ENCODE results near the gene RPS18. TPM values are rescaled to one million over a fixed set of nuclear protein-coding genes. Genes with fewer than 3 reads are reported as not detected.
A peak's percentile ranks its signal among the peaks of the same experiment; 100 is the strongest.
"Not testable (repeated sequence)": the region's sequence is repeated elsewhere in the genome, so short reads cannot be mapped to it uniquely, and the experiment has no call there.

RPS18 gene
- total RNA-seq, 2 experiments from 2014 or later: 5,497 to 5,551 TPM

GRCh38 chr6:33273924-33274902, 2.3 kb downstream of the RPS18 start:
- DNase-seq: no peak
- peaks cover 54% of the 10 kb centered on the region for H3K36me3 Mint-ChIP-seq (ENCODE audit: low read depth)
- intact Hi-C loops (cut with micrococcal nuclease): loop anchor here (10.0 kb wide), 1 partner anchor 301 kb away; no protein-coding TSS in a partner anchor
- peak overlapping the region; percentile 76 for H3K27ac Mint-ChIP-seq
- peak overlapping the region; percentile 99 for H3K4me3 Mint-ChIP-seq
- no peaks in the 10 kb centered on the region for H3K27me3 Mint-ChIP-seq (ENCODE audit: low read depth)
- no peaks in the 10 kb centered on the region for H3K9me3 Mint-ChIP-seq
- CTCF ChIA-PET: no interaction called here
- H3K4me1 Mint-ChIP-seq (ENCODE audit: low read depth): peaks cover 57% of the 10 kb centered on the region

- H3K9me3 Mint-ChIP-seq; DNase-seq; H3K27me3 Mint-ChIP-seq (ENCODE audit: low read depth): not testable (repeated sequence)
- intact Hi-C loops (cut with micrococcal nuclease): loop anchor here (10.0 kb wide), 1 partner anchor 299 kb away; no protein-coding TSS in a partner anchor
- peak overlapping the region; percentile 87 for H3K27ac Mint-ChIP-seq
- CTCF ChIA-PET: interaction anchor here (2.2 to 3.0 kb wide), 4 partner anchors 13 to 69 kb away, joined by 7 to 21 read pairs (median 10); partner anchors contain the start of genes PFDN6 and WDR46
- peak overlapping the region; percentile 99 for H3K4me3 Mint-ChIP-seq
- H3K4me1 Mint-ChIP-seq (ENCODE audit: low read depth): peaks cover 45% of the 10 kb centered on the region
- H3K36me3 Mint-ChIP-seq (ENCODE audit: low read depth): peaks cover 52% of the 10 kb centered on the region
Observed at GRCh38 chr6:33275795-33276580, 4.1 kb downstream of the RPS18 start.

DNA sequence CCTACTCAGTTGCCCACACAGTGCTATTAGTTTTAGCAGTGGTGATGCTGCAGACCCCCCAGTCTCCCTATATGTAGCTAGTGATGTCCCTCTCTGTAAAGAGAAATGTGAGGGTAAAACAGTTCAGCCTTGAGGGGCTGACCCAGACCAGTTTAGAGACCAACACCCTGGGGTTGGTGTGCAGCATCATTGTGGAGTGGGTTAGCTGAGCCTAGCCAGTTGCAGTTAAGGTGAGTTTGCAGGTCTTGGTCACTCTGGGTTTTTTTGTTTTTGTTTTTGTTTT, 4.6 kb downstream of the RPS18 start:
- intact Hi-C loops (cut with micrococcal nuclease): loop anchor here (10.0 kb wide), 1 partner anchor 298 kb away; no protein-coding TSS in a partner anchor
- CTCF ChIA-PET: interaction anchor here (0.7 to 3.0 kb wide), 9 partner anchors 10 to 430 kb away, joined by 3 to 21 read pairs (median 6); partner anchors contain the start of genes PFDN6 and WDR46
- H3K27me3 Mint-ChIP-seq (ENCODE audit: low read depth): no peaks in the 10 kb centered on the region
- H3K27ac Mint-ChIP-seq: peak overlapping the region; percentile 87
- no peaks in the 10 kb centered on the region for H3K9me3 Mint-ChIP-seq
- DNase-seq: no peak
- peaks cover 53% of the 10 kb centered on the region for H3K36me3 Mint-ChIP-seq (ENCODE audit: low read depth)
- H3K4me3 Mint-ChIP-seq: peak overlapping the region; percentile 99
- peaks cover 45% of the 10 kb centered on the region for H3K4me1 Mint-ChIP-seq (ENCODE audit: low read depth)

DNA sequence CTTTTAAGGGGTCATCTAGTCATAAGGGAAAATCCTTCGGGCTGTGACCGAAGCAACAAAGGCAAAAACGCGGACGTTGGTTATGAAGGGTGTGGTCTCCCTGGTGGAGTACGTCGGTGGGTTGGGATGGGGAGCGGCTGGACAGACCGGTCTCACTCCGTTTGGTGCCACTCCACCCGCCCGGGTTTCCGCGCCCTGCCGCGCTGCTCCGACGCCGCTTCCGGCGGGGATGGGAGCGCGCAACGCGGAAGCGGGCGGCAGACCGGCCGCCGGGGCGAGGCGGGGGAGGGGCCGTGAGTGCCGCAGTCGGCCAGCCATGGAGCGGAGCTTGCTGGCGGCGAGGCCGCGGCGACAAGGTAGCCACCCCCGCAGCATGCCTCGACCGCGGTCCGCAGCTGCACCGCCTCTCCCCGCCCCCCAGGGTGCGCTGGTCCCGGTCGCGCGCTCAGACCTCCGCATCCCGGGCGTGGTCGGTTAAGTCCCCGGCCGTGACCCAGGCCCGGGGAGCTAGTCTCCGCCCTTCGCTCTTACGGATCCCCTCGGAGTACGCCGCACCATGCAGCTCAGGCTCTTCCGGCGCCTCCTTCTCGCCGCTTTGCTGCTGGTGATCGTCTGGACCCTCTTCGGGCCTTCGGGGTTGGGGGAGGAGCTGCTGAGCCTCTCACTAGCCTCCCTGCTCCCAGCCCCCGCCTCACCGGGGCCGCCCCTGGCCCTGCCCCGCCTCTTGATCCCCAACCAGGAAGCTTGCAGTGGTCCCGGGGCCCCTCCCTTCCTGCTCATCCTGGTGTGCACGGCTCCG, 5.2 kb downstream of the RPS18 start, which contains the start of gene B3GALT4:
TSS of gene B3GALT4 (plus strand) at position 260 of the 799 bp plus-strand sequence. CDS start at position 557, 297 bp downstream.
- intact Hi-C loops (cut with micrococcal nuclease): loop anchor here (1.0 to 10.0 kb wide), 2 partner anchors 22 to 298 kb away; no protein-coding TSS in a partner anchor
- H3K27me3 Mint-ChIP-seq (ENCODE audit: low read depth): no peaks in the 10 kb centered on the region
- H3K36me3 Mint-ChIP-seq (ENCODE audit: low read depth): peaks cover 51% of the 10 kb centered on the region
- DNase-seq: peak; percentile 73
- H3K4me3 Mint-ChIP-seq: peak within 1 kb of the TSS; percentile 99
- CTCF ChIA-PET: interaction anchor here (0.7 to 3.0 kb wide), 12 partner anchors 10 to 431 kb away, joined by 3 to 21 read pairs (median 4); partner anchors contain the start of genes PFDN6, WDR46 and ZBTB9
- H3K27ac Mint-ChIP-seq: peak within 1 kb of the TSS; percentile 94
- H3K9me3 Mint-ChIP-seq: no peaks in the 10 kb centered on the region
- H3K4me1 Mint-ChIP-seq (ENCODE audit: low read depth): peaks cover 45% of the 10 kb centered on the region

DNA sequence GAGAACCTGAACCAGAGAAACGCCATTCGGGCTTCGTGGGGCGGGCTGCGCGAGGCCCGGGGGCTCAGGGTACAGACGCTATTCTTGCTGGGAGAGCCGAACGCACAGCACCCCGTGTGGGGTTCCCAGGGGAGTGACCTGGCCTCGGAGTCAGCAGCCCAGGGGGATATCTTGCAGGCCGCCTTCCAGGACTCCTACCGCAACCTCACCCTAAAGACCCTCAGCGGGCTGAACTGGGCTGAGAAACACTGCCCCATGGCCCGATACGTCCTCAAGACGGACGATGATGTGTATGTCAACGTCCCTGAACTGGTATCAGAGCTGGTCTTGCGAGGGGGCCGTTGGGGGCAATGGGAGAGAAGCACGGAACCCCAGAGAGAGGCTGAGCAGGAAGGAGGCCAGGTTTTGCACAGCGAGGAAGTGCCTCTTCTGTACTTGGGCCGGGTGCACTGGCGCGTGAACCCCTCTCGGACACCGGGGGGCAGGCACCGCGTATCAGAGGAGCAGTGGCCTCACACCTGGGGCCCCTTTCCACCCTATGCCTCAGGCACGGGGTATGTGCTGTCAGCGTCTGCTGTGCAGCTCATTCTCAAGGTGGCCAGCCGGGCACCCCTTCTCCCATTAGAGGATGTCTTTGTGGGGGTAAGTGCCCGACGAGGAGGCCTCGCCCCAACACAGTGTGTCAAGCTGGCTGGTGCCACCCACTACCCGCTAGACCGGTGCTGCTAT, 6.0 kb downstream of the RPS18 start:
- peak; percentile 47 for DNase-seq
- CTCF ChIA-PET: interaction anchor here (0.5 to 3.0 kb wide), 11 partner anchors 11 to 431 kb away, joined by 3 to 21 read pairs (median 5); partner anchors contain the start of genes PFDN6, WDR46 and ZBTB9
- peaks cover 41% of the 10 kb centered on the region for H3K4me1 Mint-ChIP-seq (ENCODE audit: low read depth)
- peaks cover 43% of the 10 kb centered on the region for H3K36me3 Mint-ChIP-seq (ENCODE audit: low read depth)
- intact Hi-C loops (cut with micrococcal nuclease): loop anchor here (1.0 to 10.0 kb wide), 2 partner anchors 21 to 297 kb away; no protein-coding TSS in a partner anchor
- H3K9me3 Mint-ChIP-seq: no peaks in the 10 kb centered on the region
- H3K4me3 Mint-ChIP-seq: peak overlapping the region; percentile 84
- H3K27me3 Mint-ChIP-seq (ENCODE audit: low read depth): no peaks in the 10 kb centered on the region
- peak overlapping the region; percentile 94 for H3K27ac Mint-ChIP-seq

DNA sequence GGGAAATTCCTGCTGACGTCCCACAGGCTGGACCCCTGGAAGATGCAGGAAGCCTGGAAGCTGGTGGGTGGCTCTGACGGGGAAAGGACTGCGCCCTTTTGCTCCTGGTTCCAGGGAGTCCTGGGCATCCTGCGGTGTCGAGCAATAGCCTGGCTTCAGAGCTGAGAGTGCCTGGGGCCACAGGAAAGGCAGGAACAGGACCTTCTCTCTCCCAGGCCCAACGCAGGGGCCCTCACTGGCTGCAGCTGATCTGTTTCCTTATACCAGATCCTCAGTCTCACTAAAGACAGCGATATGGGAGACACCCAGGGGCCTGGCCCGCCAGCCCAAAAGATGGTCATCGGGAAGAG, 6.5 kb downstream of the RPS18 start:
- peaks cover 39% of the 10 kb centered on the region for H3K36me3 Mint-ChIP-seq (ENCODE audit: low read depth)
- H3K4me3 Mint-ChIP-seq: no peak overlapping the region
- CTCF ChIA-PET: interaction anchor here (0.5 to 3.0 kb wide), 5 partner anchors 10 to 86 kb away, joined by 3 to 21 read pairs (median 5); partner anchors contain the start of genes PFDN6 and WDR46
- H3K27ac Mint-ChIP-seq: peak overlapping the region; percentile 94
- H3K9me3 Mint-ChIP-seq: no peaks in the 10 kb centered on the region
- DNase-seq: no peak
- no peaks in the 10 kb centered on the region for H3K27me3 Mint-ChIP-seq (ENCODE audit: low read depth)
- intact Hi-C loops (cut with micrococcal nuclease): loop anchor here (10.0 kb wide), 1 partner anchor 296 kb away; no protein-coding TSS in a partner anchor
- peaks cover 38% of the 10 kb centered on the region for H3K4me1 Mint-ChIP-seq (ENCODE audit: low read depth)

- Mint-ChIP-seq H3K27ac (no peak overlapping the region), H3K36me3 (ENCODE audit: low read depth) (peaks cover 35% of the 10 kb centered on the region), H3K4me3 (no peak overlapping the region), H3K4me1 (ENCODE audit: low read depth) (peaks cover 38% of the 10 kb centered on the region), H3K9me3 (no peaks in the 10 kb centered on the region), H3K27me3 (ENCODE audit: low read depth) (no peaks in the 10 kb centered on the region)
- DNase-seq: no peak
- intact Hi-C loops (cut with micrococcal nuclease): loop anchor here (1.0 to 10.0 kb wide), 2 partner anchors 10 to 296 kb away; partner anchors contain the start of genes PFDN6 and WDR46
- CTCF ChIA-PET: interaction anchor here (1.6 to 3.0 kb wide), 2 partner anchors 30 to 66 kb away, joined by 3 to 21 read pairs; no protein-coding TSS in a partner anchor
Observed at GRCh38 chr6:33278810-33279209, 6.9 kb downstream of the RPS18 start.

DNA sequence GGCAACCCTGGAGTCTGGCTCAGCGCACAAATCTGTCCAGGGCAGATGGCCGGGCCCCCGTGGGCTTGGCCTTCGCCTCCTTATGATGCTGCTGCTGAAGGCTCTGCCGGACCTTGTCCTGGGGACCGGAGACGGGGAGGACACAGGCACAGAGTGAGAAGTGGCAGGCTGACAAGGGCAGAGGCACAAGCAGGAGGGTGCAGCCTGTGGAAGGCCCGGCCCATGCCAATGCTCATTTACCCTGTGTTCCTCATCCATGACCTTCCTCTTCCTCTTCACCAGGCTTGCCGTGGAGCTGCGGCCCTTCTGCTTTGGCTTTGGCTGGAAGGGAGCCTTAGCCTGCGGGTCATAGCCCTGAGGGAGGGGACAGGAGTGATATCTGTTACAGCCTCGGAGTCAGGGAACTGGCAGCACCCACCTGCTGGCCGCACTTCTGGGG, 7.4 kb downstream of the RPS18 start:
- Mint-ChIP-seq H3K4me3 (no peak overlapping the region), H3K4me1 (ENCODE audit: low read depth) (peaks cover 37% of the 10 kb centered on the region), H3K36me3 (ENCODE audit: low read depth) (peaks cover 33% of the 10 kb centered on the region), H3K27ac (no peak overlapping the region), H3K27me3 (ENCODE audit: low read depth) (no peaks in the 10 kb centered on the region), H3K9me3 (no peaks in the 10 kb centered on the region)
- intact Hi-C loops (cut with micrococcal nuclease): loop anchor here (1.0 to 10.0 kb wide), 2 partner anchors 10 to 296 kb away; partner anchors contain the start of genes PFDN6 and WDR46
- CTCF ChIA-PET: interaction anchor here (0.8 kb wide), 1 partner anchor 12 kb away, joined by 3 read pairs; no protein-coding TSS in a partner anchor
- DNase-seq: no peak

DNA sequence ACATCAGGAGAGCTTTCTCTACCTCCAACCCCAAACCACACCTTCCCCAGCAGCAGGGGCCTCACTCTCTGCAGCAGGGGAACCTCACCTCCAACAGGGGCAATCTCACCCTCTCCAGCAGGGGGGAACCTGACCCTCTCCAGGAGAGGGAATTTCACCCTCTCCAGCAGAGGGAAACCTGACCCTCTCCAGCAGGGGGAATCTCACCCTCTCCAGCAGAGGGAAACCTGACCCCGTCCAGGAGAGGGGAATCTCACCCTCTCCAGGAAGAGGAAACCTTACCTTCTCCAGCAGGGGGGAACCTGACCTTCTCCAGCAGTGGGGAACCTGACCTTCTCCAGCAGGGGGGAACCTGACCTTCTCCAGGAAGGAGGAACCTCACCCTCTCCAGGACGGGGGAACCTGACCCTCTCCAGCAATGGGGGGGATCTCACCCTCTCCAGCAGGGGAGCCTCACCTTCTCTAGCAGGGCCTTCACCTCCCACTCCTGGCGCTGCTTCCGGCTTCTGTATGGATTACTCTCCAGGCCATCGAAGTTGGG, 8.2 kb downstream of the RPS18 start:
- H3K36me3 Mint-ChIP-seq (ENCODE audit: low read depth): peaks cover 26% of the 10 kb centered on the region
- no peak overlapping the region for H3K4me3 Mint-ChIP-seq
- H3K27ac Mint-ChIP-seq: no peak overlapping the region
- H3K27me3 Mint-ChIP-seq (ENCODE audit: low read depth): no peaks in the 10 kb centered on the region
- intact Hi-C loops (cut with micrococcal nuclease): loop anchor here (1.0 to 10.0 kb wide), 2 partner anchors 9 to 295 kb away; partner anchors contain the start of genes PFDN6 and WDR46
- no peaks in the 10 kb centered on the region for H3K9me3 Mint-ChIP-seq
- DNase-seq: no peak
- CTCF ChIA-PET: interaction anchor here (0.8 kb wide), 1 partner anchor 11 kb away, joined by 3 read pairs; no protein-coding TSS in a partner anchor
- H3K4me1 Mint-ChIP-seq (ENCODE audit: low read depth): peaks cover 32% of the 10 kb centered on the region

DNA sequence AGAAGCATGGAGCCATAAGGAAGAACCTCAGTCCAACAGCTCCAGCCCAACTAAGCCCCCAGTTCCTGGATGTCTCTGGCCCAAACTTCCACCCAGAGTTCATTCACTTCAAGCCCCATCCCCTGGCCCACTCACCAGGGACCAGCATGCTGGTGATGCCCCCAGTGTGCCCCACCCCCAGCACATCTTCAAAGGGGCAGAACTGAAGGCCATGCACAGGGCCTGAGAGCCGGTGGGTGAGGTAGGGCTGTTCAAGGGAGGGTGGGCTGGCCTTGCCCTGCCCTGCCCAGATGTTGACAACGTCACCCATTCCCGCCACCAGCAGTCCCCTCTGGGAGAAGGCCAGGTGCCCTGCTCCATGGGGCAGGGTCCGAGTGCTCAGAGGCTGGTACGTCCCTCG, 8.7 kb downstream of the RPS18 start:
- Mint-ChIP-seq H3K27ac (peak overlapping the region; percentile 21), H3K36me3 (ENCODE audit: low read depth) (peaks cover 21% of the 10 kb centered on the region), H3K4me1 (ENCODE audit: low read depth) (peaks cover 27% of the 10 kb centered on the region), H3K27me3 (ENCODE audit: low read depth) (no peaks in the 10 kb centered on the region), H3K4me3 (no peak overlapping the region), H3K9me3 (no peaks in the 10 kb centered on the region)
- no peak for DNase-seq
- CTCF ChIA-PET: no interaction called here
- intact Hi-C loops (cut with micrococcal nuclease): no loop called here
